OCI-LY3 (cell line): ENCODE results near the gene IFT57.

Source experiments
- EZH2phosphoT487 ChIP-seq: fragments of 200-600 bp; shearing (Covaris generic); IDR thresholded peaks from 2 replicates; pipeline ENCODE4 v1.6.1; 2018; ENCODE audit warnings: antibody characterized with exemption, mixed run types, low read depth
- TF ChIP-seq, protein P1 (sequence below): fragments of 200-600, 300-600 bp; sonication (generic); IDR thresholded peaks from 2 replicates; pipeline ENCODE4 v1.5.1; 2014; ENCODE audit warnings: antibody characterized with exemption, low read length, low read depth

DNA sequence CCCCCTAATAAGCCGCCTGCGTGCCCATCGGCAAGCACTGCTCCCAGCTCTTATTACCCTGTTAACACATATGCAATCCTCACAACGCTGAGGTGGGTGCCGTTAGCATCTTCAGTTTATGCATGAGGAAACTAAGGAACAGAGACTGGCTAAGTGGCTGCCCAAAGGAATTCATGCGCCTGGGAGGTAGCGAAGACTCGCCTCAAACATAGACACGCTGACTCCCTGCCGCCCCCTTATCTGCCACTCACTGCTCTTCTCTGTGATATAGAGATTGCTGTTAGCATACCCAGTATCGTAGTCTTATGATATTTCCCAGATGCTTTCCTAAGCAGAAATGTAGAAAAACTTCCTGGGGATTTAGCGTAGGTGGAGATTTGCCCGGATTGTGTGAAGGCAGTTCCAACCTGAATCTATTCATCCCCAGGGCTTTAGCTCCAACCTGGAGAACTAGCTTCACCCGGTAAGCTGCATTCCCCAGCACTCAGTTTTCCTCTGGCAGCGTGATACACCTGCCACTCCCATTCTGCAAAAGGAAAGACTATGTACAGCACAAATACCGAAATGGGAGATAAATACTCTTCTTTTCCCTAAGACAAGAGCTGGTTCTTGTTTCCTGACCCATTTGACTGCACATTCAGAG lies 107.7 kb downstream of the IFT57 start:
- TF ChIP-seq, protein P1, sequence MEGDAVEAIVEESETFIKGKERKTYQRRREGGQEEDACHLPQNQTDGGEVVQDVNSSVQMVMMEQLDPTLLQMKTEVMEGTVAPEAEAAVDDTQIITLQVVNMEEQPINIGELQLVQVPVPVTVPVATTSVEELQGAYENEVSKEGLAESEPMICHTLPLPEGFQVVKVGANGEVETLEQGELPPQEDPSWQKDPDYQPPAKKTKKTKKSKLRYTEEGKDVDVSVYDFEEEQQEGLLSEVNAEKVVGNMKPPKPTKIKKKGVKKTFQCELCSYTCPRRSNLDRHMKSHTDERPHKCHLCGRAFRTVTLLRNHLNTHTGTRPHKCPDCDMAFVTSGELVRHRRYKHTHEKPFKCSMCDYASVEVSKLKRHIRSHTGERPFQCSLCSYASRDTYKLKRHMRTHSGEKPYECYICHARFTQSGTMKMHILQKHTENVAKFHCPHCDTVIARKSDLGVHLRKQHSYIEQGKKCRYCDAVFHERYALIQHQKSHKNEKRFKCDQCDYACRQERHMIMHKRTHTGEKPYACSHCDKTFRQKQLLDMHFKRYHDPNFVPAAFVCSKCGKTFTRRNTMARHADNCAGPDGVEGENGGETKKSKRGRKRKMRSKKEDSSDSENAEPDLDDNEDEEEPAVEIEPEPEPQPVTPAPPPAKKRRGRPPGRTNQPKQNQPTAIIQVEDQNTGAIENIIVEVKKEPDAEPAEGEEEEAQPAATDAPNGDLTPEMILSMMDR, result no peak
- TF ChIP-seq EZH2phosphoT487, result no peak
